Heart left ventricle (tissue), 13 donors: ENCODE results near the gene TBL1XR1.

Source experiments
- CTCF ChIP-seq, 12 donors: fragments of 200-600 bp; sonication (generic) in 4 of 12; IDR thresholded peaks; one replicate each; pipeline versions ENCODE4 v1.5.0 to v1.8.0; 2018 to 2022; ENCODE audit warnings: antibody characterized with exemption in 12 of 12, mild to moderate bottlenecking in 5 of 12
- POLR2A ChIP-seq, 2 donors: fragments of 450-650 bp; IDR thresholded peaks; one replicate each; pipeline ENCODE4 v1.6.1; 2017; ENCODE audit warnings: antibody characterized with exemption in 2 of 2, mild to moderate bottlenecking in 2 of 2, moderate library complexity in 2 of 2
- donor health status: ischemic (EF 13 %, LVEDD 7.1; RV severe dilation, severe dysfunction).
- donor health status: DM: no; HTN: yes; CAD: no.
- donor health status: DM: no; HTN: no; CAD: no.
- donor health status: ischemic (EF 25% LVEDD 6.9; RV normal size, moderate dysfunction).
- donor health status: ischemic (EF 25% LVEDD 5.7; RV mildly dilated, moderate dysfunction).
- donor health status: ischemic (EF 35%, LVEDD 5.7; RV mildly dilated, moderate dysfunction).
- donor health status: nonischemic (EF 11% LVEDD 7.7; RV severe dilation, severe dysfunction).
- donor health status: DM: yes; HTN: yes; CAD: no.
- donor health status: PGD.
- donor health status: ischemic (EF 29% LVEDD 5.4; RV normal size, mild dysfunction).
- donor health status: nonischemic (EF 23%, LVEDD 6.1; RV moderate dilation, normal function).

GRCh38 chr3:177180506-177180905 lies 16.8 kb downstream of the TBL1XR1 start:
- no peak for TF ChIP-seq CTCF (IDR thresholded peaks at IDR 0.05)
- no peak for TF ChIP-seq POLR2A (IDR thresholded peaks at IDR 0.05)
